Measurements from ENCODE around the gene CCDC187. TPM values are rescaled to one million over a fixed set of nuclear protein-coding genes. Genes with fewer than 3 reads are reported as not detected.

Gene CCDC187
- polyA plus RNA-seq, 1 donor from 2014 or later: not detected

DNA sequence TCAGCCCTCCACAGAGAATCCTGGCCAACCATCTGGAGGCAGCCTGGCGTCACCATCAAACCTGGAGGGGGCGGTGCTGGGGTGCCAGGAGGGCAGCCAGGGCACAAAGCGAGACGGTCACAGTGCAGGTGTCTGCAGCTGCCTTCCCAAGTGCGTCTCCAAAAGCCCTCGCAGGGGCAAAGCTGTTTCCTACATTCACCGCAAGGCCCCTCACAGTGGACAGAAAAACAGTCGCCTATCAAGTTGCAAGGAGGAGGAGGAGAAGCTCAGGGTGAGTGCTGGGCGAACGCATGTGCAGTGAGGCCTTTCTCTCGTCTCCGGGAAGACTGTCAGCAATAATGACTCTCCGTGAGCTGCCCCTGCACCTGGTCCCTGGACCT lies 81.0 kb downstream of the CCDC187 start:
- no peaks in the 10 kb centered on the region for H3K9me3 ChIP-seq (ENCODE audit: low read length)
- no peaks in the 10 kb centered on the region for H3K27me3 ChIP-seq (ENCODE audit: insufficient read depth, low read depth, low read length)
- no peak overlapping the region for H2AFZ ChIP-seq (ENCODE audit: low read depth, low read length)
- H3K36me3 ChIP-seq (ENCODE audit: insufficient read depth, low read length): no peaks in the 10 kb centered on the region
- H3K27ac ChIP-seq (ENCODE audit: low read length): no peak overlapping the region
- H3K4me3 ChIP-seq (ENCODE audit: low read length): no peak overlapping the region
- H3K9me2 ChIP-seq (ENCODE audit: insufficient read depth, low read length): no peaks in the 10 kb centered on the region
- no peaks in the 10 kb centered on the region for H3K79me2 ChIP-seq (replicated peaks; ENCODE audit: insufficient read depth, low read length)
- H3K9ac ChIP-seq (ENCODE audit: low read length): no peak overlapping the region
- no peaks in the 10 kb centered on the region for H3F3A ChIP-seq (ENCODE audit: insufficient read depth, low read length, poor library complexity, severe bottlenecking)
- TF ChIP-seq RAD21 (conservative IDR thresholded peaks at IDR 0.05): no peak
- TF ChIP-seq EP300 (conservative IDR thresholded peaks at IDR 0.05; ENCODE audit: poor library complexity, severe bottlenecking): no peak
- TF ChIP-seq, protein P1, sequence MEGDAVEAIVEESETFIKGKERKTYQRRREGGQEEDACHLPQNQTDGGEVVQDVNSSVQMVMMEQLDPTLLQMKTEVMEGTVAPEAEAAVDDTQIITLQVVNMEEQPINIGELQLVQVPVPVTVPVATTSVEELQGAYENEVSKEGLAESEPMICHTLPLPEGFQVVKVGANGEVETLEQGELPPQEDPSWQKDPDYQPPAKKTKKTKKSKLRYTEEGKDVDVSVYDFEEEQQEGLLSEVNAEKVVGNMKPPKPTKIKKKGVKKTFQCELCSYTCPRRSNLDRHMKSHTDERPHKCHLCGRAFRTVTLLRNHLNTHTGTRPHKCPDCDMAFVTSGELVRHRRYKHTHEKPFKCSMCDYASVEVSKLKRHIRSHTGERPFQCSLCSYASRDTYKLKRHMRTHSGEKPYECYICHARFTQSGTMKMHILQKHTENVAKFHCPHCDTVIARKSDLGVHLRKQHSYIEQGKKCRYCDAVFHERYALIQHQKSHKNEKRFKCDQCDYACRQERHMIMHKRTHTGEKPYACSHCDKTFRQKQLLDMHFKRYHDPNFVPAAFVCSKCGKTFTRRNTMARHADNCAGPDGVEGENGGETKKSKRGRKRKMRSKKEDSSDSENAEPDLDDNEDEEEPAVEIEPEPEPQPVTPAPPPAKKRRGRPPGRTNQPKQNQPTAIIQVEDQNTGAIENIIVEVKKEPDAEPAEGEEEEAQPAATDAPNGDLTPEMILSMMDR (IDR thresholded peaks at IDR 0.05; ENCODE audit: poor library complexity, severe bottlenecking): no peak
- no peak for TF ChIP-seq TAF1 (IDR thresholded peaks at IDR 0.05; ENCODE audit: low read depth)
- no peak for TF ChIP-seq POLR2AphosphoS5 (IDR thresholded peaks at IDR 0.05)
- TF ChIP-seq, protein P2, sequence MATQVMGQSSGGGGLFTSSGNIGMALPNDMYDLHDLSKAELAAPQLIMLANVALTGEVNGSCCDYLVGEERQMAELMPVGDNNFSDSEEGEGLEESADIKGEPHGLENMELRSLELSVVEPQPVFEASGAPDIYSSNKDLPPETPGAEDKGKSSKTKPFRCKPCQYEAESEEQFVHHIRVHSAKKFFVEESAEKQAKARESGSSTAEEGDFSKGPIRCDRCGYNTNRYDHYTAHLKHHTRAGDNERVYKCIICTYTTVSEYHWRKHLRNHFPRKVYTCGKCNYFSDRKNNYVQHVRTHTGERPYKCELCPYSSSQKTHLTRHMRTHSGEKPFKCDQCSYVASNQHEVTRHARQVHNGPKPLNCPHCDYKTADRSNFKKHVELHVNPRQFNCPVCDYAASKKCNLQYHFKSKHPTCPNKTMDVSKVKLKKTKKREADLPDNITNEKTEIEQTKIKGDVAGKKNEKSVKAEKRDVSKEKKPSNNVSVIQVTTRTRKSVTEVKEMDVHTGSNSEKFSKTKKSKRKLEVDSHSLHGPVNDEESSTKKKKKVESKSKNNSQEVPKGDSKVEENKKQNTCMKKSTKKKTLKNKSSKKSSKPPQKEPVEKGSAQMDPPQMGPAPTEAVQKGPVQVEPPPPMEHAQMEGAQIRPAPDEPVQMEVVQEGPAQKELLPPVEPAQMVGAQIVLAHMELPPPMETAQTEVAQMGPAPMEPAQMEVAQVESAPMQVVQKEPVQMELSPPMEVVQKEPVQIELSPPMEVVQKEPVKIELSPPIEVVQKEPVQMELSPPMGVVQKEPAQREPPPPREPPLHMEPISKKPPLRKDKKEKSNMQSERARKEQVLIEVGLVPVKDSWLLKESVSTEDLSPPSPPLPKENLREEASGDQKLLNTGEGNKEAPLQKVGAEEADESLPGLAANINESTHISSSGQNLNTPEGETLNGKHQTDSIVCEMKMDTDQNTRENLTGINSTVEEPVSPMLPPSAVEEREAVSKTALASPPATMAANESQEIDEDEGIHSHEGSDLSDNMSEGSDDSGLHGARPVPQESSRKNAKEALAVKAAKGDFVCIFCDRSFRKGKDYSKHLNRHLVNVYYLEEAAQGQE (IDR thresholded peaks at IDR 0.05; ENCODE audit: borderline replicate concordance): no peak
- TF ChIP-seq MXI1 (conservative IDR thresholded peaks at IDR 0.05; ENCODE audit: poor library complexity, severe bottlenecking): no peak
- no peak for TF ChIP-seq EZH2 (IDR thresholded peaks at IDR 0.05; ENCODE audit: borderline replicate concordance, insufficient read depth, low read length, poor library complexity, severe bottlenecking)
- TF ChIP-seq SMC3 (conservative IDR thresholded peaks at IDR 0.05; ENCODE audit: poor library complexity): no peak
- H3K4me2 ChIP-seq (ENCODE audit: low read length): no peak overlapping the region
- H4K20me1 ChIP-seq (ENCODE audit: insufficient read depth): no peaks in the 10 kb centered on the region

DNA sequence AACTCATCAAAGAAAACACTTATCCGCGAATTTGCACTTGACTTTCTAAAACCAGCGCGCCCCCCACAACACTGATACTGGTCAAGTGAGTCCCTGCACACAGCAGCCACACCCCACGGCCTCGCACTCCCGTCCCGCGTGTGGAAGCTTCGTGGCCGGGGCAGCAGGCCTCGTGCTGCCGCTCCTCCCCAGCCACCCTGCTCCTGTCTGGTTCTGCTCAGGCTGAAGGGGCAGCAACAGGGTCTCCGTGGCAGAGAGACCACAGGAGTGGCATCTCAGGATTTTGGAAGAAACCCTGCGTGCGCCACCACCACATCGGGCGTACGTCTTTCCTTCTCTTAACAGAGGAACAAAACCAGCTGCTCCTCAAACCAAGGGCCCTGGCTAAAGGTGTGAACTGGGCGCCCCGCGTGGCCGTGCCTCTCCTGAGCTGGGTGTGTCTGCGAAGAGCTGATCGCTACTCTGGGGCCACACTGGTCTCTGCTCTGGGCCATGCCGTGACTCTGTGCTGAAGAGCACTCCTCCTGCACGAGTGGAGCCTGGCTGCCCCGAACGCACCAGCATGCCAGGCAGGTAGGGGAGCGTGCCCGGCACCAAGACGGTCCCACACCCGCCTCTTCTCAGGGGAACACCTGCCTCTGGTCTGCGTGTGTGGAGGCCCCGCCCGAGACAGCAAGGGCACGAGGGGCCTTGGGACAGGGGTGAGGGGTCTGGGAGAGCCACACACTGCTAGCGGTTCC lies 81.6 kb downstream of the CCDC187 start:
- Histone ChIP-seq H4K20me1 (ENCODE audit: insufficient read depth) (no peaks in the 10 kb centered on the region), H3K27ac (ENCODE audit: low read length) (no peak overlapping the region), H2AFZ (ENCODE audit: low read depth, low read length) (no peak overlapping the region), H3F3A (ENCODE audit: insufficient read depth, low read length, poor library complexity, severe bottlenecking) (no peaks in the 10 kb centered on the region), H3K9me3 (ENCODE audit: low read length) (no peaks in the 10 kb centered on the region), H3K4me3 (ENCODE audit: low read length) (no peak overlapping the region), H3K9ac (ENCODE audit: low read length) (no peak overlapping the region), H3K36me3 (ENCODE audit: insufficient read depth, low read length) (no peaks in the 10 kb centered on the region), H3K27me3 (ENCODE audit: insufficient read depth, low read depth, low read length) (no peaks in the 10 kb centered on the region), H3K9me2 (ENCODE audit: insufficient read depth, low read length) (no peaks in the 10 kb centered on the region), H3K79me2 (replicated peaks; ENCODE audit: insufficient read depth, low read length) (no peaks in the 10 kb centered on the region), H3K4me2 (ENCODE audit: low read length) (no peak overlapping the region)
- no peak for TF ChIP-seq POLR2AphosphoS5 (IDR thresholded peaks at IDR 0.05)
- TF ChIP-seq TAF1 (IDR thresholded peaks at IDR 0.05; ENCODE audit: low read depth): no peak
- no peak for TF ChIP-seq SMC3 (conservative IDR thresholded peaks at IDR 0.05; ENCODE audit: poor library complexity)
- TF ChIP-seq, protein P1 (IDR thresholded peaks at IDR 0.05; ENCODE audit: poor library complexity, severe bottlenecking): no peak
- TF ChIP-seq RAD21 (conservative IDR thresholded peaks at IDR 0.05): no peak
- no peak for TF ChIP-seq EP300 (conservative IDR thresholded peaks at IDR 0.05; ENCODE audit: poor library complexity, severe bottlenecking)
- TF ChIP-seq MXI1 (conservative IDR thresholded peaks at IDR 0.05; ENCODE audit: poor library complexity, severe bottlenecking): no peak
- TF ChIP-seq, protein P2 (IDR thresholded peaks at IDR 0.05; ENCODE audit: borderline replicate concordance): no peak
- TF ChIP-seq EZH2 (IDR thresholded peaks at IDR 0.05; ENCODE audit: borderline replicate concordance, insufficient read depth, low read length, poor library complexity, severe bottlenecking): no peak

Data from neural cell (in vitro differentiated cells).